ENCODE data around the gene SPOCK3. TPM values are rescaled to one million over a fixed set of nuclear protein-coding genes. Genes with fewer than 3 reads are reported as not detected.
"Not testable (repeated sequence)": the region's sequence is repeated elsewhere in the genome, so short reads cannot be mapped to it uniquely, and the experiment has no call there.

Gene SPOCK3
- polyA plus RNA-seq, 1 donor: 0.90 TPM

GRCh38 chr4:166798126-166798525, 436.2 kb downstream of the SPOCK3 start:
- DNase-seq: no peak

- DNase-seq: no peak
These were observed 456.5 kb downstream of the SPOCK3 start for GRCh38 chr4:166777760-166778159.

- DNase-seq: no peak
These were observed 471.3 kb downstream of the SPOCK3 start for GRCh38 chr4:166763018-166763417.

GRCh38 chr4:166741742-166742141, 492.6 kb downstream of the SPOCK3 start:
- DNase-seq: no peak

GRCh38 chr4:166739215-166739614, 495.1 kb downstream of the SPOCK3 start:
- not testable (repeated sequence) for DNase-seq

GRCh38 chr4:166737430-166737829, 496.9 kb downstream of the SPOCK3 start:
- no peak for DNase-seq

GRCh38 chr4:166735553-166735952, 498.7 kb downstream of the SPOCK3 start:
- no peak for DNase-seq

- no peak for DNase-seq
These were observed 499.5 kb downstream of the SPOCK3 start for GRCh38 chr4:166734797-166735196.

- DNase-seq: no peak
These were observed 500.6 kb downstream of the SPOCK3 start for GRCh38 chr4:166733686-166734085.

- DNase-seq: no peak
These were observed 507.5 kb downstream of the SPOCK3 start for GRCh38 chr4:166726832-166727231.

- no peak for DNase-seq
These were observed 509.9 kb downstream of the SPOCK3 start for GRCh38 chr4:166724369-166724768.

GRCh38 chr4:166723532-166724140, 510.7 kb downstream of the SPOCK3 start:
- no peak for DNase-seq

- DNase-seq: not testable (repeated sequence)
These were observed 518.3 kb downstream of the SPOCK3 start for GRCh38 chr4:166715748-166716713.

- no peak for DNase-seq
These were observed 533.7 kb downstream of the SPOCK3 start for GRCh38 chr4:166700592-166700991.

GRCh38 chr4:166688835-166689234, 545.5 kb downstream of the SPOCK3 start:
- DNase-seq: no peak

- DNase-seq: no peak
These were observed 546.5 kb downstream of the SPOCK3 start for GRCh38 chr4:166687828-166688227.
